Renal cortex interstitium (tissue), 15 donors: Measurements from ENCODE around the gene AP1M2. TPM values are rescaled to one million over a fixed set of nuclear protein-coding genes. Genes with fewer than 3 reads are reported as not detected.

Experiments used
- DNase-seq, 11 donors: peaks; one replicate each; pipeline ENCODE4 v3.0.0-alpha.2; 2013; ENCODE audit warnings: low read depth in 9 of 11, low spot score in 4 of 11; ENCODE audit errors: extremely low read depth in 1 of 11
- long read RNA-seq, 16 experiments: transcript quantifications; one replicate each; lab custom pipeline, GENCODE V29; 2026
- polyA plus RNA-seq, 3 donors: library from polyadenylated mRNA; unstranded; fragments of 120-200 nt; gene quantifications; one replicate each; pipeline ENCODE4 v1.2.1, GENCODE V29; 2013; ENCODE audit not compliant: insufficient read length in 3 of 3

The AP1M2 gene
- polyA plus RNA-seq, result 10 to 100 TPM; 34.9 to 55.7 (median 38.7) TPM
- long read RNA-seq, donor 1, transcript AP1M2-201 (12 exons, 1,749 nt), result major isoform, 6 of 8 reads
- long read RNA-seq, donor 1, partial matches to known transcripts, result 0 of 8 reads
- long read RNA-seq, donor 1, other reads (novel, unspliced or antisense), result 0 of 8 reads
- long read RNA-seq, donor 2, partial matches to known transcripts, result 101 of 110 reads
- long read RNA-seq, donor 2, other reads (novel, unspliced or antisense), result 6 of 110 reads
- long read RNA-seq, donor 3, transcript AP1M2-201 (12 exons, 1,749 nt), result major isoform, 8 of 27 reads
- long read RNA-seq, donor 3, partial matches to known transcripts, result 16 of 27 reads
- long read RNA-seq, donor 3, other reads (novel, unspliced or antisense), result 0 of 27 reads
- long read RNA-seq, donor 4, transcript AP1M2-201 (12 exons, 1,749 nt), result major isoform, 10 of 41 reads
- long read RNA-seq, donor 4, partial matches to known transcripts, result 21 of 41 reads
- long read RNA-seq, donor 4, other reads (novel, unspliced or antisense), result 8 of 41 reads
- long read RNA-seq, donor 5, result 0 reads
- long read RNA-seq, donor 6, transcript AP1M2-201 (12 exons, 1,749 nt), result major isoform, 6 of 37 reads
- long read RNA-seq, donor 6, partial matches to known transcripts, result 30 of 37 reads
- long read RNA-seq, donor 6, other reads (novel, unspliced or antisense), result 0 of 37 reads
- long read RNA-seq, donor 7, transcript AP1M2-201 (12 exons, 1,749 nt), result major isoform, 9 of 29 reads
- long read RNA-seq, donor 7, partial matches to known transcripts, result 19 of 29 reads
- long read RNA-seq, donor 7, other reads (novel, unspliced or antisense), result 0 of 29 reads
- long read RNA-seq, donor 8, result 0 reads
- long read RNA-seq, donor 9, transcript AP1M2-201 (12 exons, 1,749 nt), result major isoform, 7 of 27 reads
- long read RNA-seq, donor 9, partial matches to known transcripts, result 20 of 27 reads
- long read RNA-seq, donor 9, other reads (novel, unspliced or antisense), result 0 of 27 reads
- long read RNA-seq, donor 10, transcript AP1M2-201 (12 exons, 1,749 nt), result major isoform, 8 of 18 reads
- long read RNA-seq, donor 10, partial matches to known transcripts, result 9 of 18 reads
- long read RNA-seq, donor 10, other reads (novel, unspliced or antisense), result 0 of 18 reads
- long read RNA-seq, donor 11, transcript AP1M2-201 (12 exons, 1,749 nt), result major isoform, 6 of 17 reads
- long read RNA-seq, donor 11, partial matches to known transcripts, result 11 of 17 reads
- long read RNA-seq, donor 11, other reads (novel, unspliced or antisense), result 0 of 17 reads
- long read RNA-seq, donor 12, transcript AP1M2-201 (12 exons, 1,749 nt), result major isoform, 6 of 7 reads
- long read RNA-seq, donor 12, partial matches to known transcripts, result 0 of 7 reads
- long read RNA-seq, donor 12, other reads (novel, unspliced or antisense), result 0 of 7 reads
- long read RNA-seq, donor 13, result 0 reads
- long read RNA-seq, donor 14, transcript AP1M2-201 (12 exons, 1,749 nt), result major isoform, 9 of 14 reads
- long read RNA-seq, donor 14, partial matches to known transcripts, result 5 of 14 reads
- long read RNA-seq, donor 14, other reads (novel, unspliced or antisense), result 0 of 14 reads
- long read RNA-seq, donor 15, partial matches to known transcripts, result 6 of 10 reads
- long read RNA-seq, donor 15, other reads (novel, unspliced or antisense), result 0 of 10 reads
- long read RNA-seq, donor 16, transcript AP1M2-207 (12 exons, 1,757 nt), result minor isoform, 5 of 1,613 reads
- long read RNA-seq, donor 16, transcript AP1M2-201 (12 exons, 1,749 nt), result major isoform, 30 of 1,613 reads
- long read RNA-seq, donor 16, partial matches to known transcripts, result 1,458 of 1,613 reads
- long read RNA-seq, donor 16, other reads (novel, unspliced or antisense), result 115 of 1,613 reads

DNA sequence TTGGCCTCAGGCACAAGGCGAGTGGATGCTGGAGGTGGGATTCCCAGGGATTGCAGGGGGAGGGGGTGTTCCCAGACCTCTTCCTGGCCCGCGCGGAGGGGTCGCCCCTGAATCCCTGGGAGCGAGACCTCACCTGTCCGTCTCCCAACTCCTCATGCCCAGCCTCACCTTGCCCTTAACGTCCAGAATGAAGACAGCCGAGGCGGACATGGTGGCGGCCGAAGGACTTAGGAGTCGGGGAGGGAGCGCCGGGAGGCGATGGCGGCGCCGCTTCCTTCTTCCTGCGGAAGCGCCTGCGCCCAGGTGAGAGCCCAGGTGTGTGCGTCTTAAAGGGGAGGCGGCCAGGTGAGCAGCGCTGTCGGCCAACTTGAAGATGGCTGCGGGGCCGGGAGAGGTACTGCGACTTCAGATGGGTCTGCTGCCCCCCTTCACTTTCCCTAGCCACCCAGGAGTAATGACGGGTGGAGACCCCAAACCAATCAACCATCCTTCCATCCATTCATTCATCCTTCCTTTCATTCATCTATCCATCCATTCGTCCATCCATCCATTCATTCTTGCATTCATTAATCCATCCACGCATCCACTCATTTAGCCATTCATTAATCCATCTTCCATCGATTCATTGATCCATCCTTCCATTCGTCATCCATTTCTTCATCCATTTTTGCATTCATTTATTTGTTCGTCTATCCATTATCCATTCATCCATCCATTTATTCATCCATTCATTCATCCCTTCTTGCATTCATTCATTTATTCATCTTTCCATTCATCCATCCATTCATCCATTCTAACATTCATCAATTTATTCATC lies at the start of gene AP1M2:
AP1M2 (minus strand) TSS at position 291 of the 817 bp plus-strand sequence; CDS start at position 210, 81 bp downstream.
- no peak for DNase-seq

DNA sequence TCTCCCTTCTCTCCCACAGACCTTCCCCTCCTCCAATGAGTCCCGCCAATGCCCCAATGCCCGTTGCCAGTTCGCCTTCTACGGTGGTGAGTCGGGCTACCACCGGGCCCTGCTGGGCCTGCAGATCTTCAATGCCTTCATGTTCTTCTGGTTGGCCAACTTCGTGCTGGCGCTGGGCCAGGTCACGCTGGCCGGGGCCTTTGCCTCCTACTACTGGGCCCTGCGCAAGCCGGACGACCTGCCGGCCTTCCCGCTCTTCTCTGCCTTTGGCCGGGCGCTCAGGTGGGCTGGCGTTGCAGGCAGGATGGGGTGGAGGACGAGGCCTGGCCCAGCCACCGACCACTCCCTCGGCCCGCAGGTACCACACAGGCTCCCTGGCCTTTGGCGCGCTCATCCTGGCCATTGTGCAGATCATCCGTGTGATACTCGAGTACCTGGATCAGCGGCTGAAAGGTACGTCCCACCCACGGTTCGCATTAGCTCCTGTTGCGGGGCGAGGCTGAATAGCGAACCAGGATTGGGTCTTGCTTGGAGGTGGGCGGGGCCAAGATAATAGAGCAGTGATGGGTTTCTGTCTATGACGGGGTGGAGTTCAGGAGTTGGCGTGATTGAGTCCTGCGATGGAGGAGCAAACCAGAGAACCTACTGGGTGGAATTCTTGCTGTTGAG lies 49.3 kb upstream of the AP1M2 start:
- no peak for DNase-seq

DNA sequence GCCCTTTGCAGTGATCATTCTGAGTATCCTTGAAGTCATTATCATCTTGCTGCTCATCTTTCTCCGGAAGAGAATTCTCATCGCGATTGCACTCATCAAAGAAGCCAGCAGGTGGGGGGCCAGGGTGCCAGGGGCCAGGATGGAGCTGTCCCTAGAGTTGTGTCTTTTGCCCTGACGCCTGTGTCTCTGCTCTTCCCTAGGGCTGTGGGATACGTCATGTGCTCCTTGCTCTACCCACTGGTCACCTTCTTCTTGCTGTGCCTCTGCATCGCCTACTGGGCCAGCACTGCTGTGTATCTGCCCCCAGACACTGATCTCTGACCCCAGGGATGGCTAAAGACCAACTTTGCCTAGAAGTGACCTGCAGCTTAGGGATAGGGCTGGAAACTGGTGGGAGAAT lies 47.9 kb upstream of the AP1M2 start:
- DNase-seq, result no peak

DNA sequence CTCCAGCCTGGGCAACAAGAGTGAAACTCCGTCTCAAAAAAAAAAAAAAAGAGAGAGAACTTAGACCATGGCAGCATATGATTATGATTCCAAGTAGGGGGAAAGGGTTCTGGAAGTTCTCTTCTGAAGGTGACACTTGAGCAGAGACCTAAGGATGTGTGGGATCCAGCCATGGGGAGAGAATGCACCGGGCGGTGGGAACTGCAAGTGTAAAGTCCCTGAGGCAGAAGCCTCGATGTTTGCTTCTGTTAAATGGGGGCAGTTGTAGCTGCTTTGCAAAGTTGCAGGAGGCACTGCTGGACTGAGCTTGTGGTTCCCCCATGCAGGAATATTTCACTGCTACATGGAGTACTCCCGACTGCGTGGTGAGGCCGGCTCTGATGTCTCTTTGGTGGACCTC lies 47.3 kb upstream of the AP1M2 start:
- no peak for DNase-seq

DNA sequence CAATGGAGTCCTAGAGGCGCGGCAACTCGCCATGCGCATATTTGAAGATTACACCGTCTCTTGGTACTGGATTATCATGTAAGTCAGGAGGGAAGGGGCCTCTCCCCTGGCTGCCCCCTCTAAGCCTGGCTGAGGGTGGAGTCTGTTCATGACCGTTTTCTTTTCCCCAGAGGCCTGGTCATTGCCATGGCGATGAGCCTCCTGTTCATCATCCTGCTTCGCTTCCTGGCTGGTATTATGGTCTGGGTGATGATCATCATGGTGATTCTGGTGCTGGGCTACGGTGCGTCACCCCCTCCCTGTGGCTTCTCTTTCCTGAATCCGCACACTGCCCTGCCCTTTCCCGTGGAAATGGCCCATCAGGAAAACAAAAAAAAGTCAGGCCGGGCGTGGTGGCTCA lies 44.8 kb upstream of the AP1M2 start:
- DNase-seq, result no peak

DNA sequence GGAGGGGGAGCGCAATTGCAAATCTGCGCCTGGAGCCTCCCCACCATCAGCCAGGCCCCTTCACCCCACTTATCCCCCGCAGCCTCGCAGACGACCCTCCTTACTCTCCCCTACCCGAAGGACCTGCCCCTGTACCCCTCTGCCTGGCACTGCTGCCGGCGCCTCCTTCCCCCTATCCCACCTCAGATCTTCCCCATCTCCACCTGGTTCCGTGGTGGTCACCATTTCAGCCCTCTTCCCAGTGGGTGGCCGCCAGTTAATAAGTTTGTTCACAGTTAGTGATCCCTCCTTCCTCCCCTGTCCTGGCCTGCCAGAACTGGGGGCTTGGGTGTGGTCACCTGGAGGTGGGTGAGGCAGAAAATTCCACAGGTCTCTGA lies 38.6 kb upstream of the AP1M2 start:
- no peak for DNase-seq

GRCh38 chr19:10625003-10625761 lies 38.1 kb upstream of the AP1M2 start, which contains the start of gene SLC44A2:
Gene SLC44A2, plus strand, starts transcription at chr19:10625553. Its CDS starts 81 bp downstream, at chr19:10625634.
- DNase-seq, result peak in 8 of 11 donors; percentile 75 to 83 (median 80)

GRCh38 chr19:10624585-10624984 lies 37.5 kb upstream of the AP1M2 start:
- no peak for DNase-seq

- no peak for DNase-seq
Measured at GRCh38 chr19:10621966-10622365, 34.9 kb upstream of the AP1M2 start.

DNA sequence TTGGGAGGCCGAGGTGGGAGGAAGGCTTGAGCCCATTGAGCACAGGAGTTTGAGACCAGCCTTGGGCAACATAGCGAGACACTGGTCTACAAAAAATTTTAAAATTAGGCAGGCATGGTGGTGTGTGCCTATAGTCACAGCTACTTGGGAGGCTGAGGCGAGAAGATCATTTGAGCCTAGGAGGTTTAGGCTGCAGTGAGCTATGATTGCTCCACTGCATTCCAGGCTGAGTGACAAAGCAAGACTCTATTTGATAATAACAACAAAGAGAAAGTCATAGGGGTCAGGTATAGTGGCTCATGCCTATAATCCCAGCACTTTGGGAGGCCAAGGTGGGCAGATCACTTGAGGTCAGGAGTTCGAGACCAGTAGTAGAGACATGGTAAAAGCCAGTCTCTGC lies 33.7 kb upstream of the AP1M2 start:
- no peak for DNase-seq

GRCh38 chr19:10618846-10619245 lies 31.7 kb upstream of the AP1M2 start:
- DNase-seq, result no peak

DNA sequence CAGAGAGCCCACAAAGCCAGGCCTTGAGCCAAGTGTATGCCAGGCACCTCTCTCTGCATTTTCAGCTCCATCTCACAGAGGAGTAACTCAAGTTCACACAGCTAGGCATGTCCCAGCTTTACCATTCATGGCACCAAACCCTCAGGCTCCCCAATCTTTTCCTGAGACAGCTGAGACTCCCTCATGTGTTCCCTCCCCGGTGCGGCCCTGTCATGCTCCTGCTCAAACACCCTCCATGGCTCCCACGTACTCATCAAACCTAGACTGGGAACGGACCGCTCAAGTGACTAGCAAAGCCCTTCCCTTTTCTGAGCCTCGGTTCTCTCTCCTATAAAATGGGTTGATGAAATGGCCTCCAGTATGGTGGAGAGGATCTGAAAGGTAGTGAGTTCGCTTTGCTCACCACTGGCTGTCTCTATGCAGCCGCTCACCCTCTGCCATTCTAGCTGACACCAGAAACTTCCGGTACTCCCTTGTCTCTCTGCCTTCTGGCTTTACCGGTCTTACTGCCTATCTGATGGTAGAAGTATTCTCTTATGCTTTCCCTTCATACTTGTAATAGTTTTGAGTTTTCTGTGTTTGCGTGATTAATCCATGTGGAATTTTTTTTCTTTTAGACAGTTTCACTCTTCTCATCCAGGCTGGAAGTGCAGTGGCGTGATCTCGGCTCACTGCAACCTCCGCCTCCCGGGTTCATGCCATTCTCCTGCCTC lies 30.5 kb upstream of the AP1M2 start:
- no peak for DNase-seq

DNA sequence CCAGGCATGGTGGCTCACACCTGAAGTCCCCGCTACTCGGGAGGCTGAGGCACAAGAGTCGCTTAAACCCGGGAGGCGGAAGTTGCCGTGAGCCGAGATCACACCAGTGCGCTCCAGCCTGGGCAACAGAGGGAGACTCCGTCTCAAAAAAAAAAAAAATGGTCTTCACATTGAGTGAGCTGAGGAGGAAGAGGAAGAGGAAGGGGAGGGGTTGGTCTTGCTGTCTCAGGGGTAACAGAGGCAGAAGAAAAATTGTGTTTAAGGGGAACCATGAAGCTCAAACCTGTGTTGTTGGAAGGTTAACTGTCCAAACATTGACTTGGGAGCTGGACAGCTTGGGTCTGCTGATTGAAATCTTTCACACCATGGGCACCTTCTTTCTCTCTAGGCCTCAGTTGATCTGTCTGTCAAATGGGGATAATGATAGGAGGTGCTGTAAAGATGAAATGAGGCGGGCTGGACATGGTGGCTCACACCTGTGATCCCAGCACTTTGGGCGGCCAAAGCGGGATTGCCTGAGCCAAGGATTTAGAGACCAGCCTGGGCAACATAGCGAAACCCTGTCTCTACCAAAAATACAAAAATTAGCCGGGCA lies 28.4 kb upstream of the AP1M2 start:
- DNase-seq, result no peak

DNA sequence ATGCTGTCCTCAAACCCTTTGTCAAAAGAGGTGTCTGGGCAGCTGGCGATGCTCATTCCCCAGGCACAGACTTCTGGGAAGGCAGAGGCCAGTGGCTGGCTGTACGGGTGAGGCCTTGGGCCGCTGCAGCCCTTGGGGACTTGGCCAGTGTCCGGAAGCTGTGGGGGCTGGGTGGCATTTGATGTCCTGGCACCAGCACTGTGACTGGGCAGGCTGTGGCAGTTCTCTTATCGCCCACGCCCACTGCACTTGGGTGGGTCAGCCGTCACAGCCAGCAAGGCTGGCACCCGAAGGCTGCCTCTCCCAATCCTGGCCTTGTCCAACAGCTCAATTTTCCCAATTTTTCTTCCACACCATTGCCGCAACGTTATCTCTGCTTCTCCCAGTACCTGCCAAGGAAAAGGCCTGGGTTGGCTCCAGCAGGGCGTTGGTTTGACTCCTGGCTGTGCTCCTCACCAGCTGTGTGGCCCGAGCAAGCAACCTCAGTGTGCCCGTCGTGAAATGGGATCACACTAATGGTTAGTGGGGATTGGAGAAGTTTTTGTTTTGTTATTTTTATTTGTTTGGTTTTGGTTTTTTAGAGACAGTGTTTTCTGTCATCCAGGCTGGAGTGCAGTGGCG lies 25.5 kb upstream of the AP1M2 start:
- DNase-seq, result no peak

- DNase-seq, result no peak
Measured at GRCh38 chr19:10611907-10612306, 24.8 kb upstream of the AP1M2 start.
